Liver (tissue), 3 donors: ENCODE results near the gene KIF1A.

Experiments used
- GABPA ChIP-seq, 2 donors: IDR thresholded peaks in 1 of 2; conservative IDR thresholded peaks in 1 of 2; 2 replicates each; pipeline ENCODE4 v1.6.1; 2016; ENCODE audit warnings: antibody characterized with exemption in 2 of 2, mild to moderate bottlenecking in 1 of 2, moderate library complexity in 1 of 2
- RAD21 ChIP-seq, 2 donors: IDR thresholded peaks; 2 replicates each; pipeline ENCODE4 v1.6.1; 2016; ENCODE audit warnings: antibody characterized with exemption in 2 of 2, mild to moderate bottlenecking in 2 of 2
- TAF1 ChIP-seq: conservative IDR thresholded peaks from 2 replicates; pipeline ENCODE4 v1.6.1; 2016; ENCODE audit warnings: antibody characterized with exemption, mild to moderate bottlenecking
- TF ChIP-seq, protein P1 (sequence below): fragments of 150-350 bp; IDR thresholded peaks from 2 replicates; pipeline ENCODE4 v1.5.1; 2017; ENCODE audit warnings: improper control_type of control experiment, low read depth, low read length; ENCODE audit not compliant: missing input control
- donor health status: healthy.
- donor health status: healthy.

DNA sequence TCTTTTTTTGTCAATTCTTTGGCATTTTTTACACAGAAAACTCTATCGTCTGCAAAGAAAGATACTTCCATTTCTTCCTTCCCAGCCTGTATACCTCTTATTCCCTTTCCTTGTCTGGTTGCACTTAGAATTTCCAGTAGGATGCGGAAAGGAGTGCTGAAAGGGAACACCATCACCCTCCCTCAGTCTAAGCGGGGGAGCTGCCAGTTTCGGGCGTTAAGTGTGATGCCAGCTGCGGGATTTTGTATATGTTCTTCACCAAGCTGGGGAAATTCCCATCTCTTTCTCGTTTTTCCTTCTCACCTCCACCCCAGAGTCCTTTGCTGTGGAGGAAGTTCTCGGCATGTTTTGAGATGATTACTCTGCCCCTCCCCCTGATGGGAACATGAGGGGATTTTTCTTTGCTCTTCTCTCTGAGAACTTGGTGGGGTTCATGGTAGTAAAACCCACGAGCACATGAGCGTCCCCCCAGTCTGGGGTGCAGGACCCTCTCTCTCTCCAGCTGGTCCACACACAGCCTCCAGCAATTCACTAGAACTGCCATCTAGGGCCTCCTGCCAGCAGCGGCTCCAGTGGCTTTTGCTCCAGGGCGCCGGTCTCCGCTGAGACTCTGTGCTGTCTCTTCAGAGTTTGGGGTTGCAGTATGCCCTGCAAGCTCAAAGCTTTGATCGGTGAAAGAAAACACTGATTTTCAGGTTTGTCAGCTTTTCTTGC is 112.8 kb downstream of the KIF1A start:
- TF ChIP-seq GABPA (IDR thresholded peaks at IDR 0.05 in 1 of 2, conservative IDR thresholded peaks at IDR 0.05 in 1 of 2) (no peak), RAD21 (IDR thresholded peaks at IDR 0.05) (no peak), TAF1 (no peak)
- TF ChIP-seq, protein P1, sequence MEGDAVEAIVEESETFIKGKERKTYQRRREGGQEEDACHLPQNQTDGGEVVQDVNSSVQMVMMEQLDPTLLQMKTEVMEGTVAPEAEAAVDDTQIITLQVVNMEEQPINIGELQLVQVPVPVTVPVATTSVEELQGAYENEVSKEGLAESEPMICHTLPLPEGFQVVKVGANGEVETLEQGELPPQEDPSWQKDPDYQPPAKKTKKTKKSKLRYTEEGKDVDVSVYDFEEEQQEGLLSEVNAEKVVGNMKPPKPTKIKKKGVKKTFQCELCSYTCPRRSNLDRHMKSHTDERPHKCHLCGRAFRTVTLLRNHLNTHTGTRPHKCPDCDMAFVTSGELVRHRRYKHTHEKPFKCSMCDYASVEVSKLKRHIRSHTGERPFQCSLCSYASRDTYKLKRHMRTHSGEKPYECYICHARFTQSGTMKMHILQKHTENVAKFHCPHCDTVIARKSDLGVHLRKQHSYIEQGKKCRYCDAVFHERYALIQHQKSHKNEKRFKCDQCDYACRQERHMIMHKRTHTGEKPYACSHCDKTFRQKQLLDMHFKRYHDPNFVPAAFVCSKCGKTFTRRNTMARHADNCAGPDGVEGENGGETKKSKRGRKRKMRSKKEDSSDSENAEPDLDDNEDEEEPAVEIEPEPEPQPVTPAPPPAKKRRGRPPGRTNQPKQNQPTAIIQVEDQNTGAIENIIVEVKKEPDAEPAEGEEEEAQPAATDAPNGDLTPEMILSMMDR: no peak
